ENCODE measurements around the gene MRAS.
A peak's percentile ranks its signal among the peaks of the same experiment; 100 is the strongest.
"Not testable (repeated sequence)": the region's sequence is repeated elsewhere in the genome, so short reads cannot be mapped to it uniquely, and the experiment has no call there.

Gene MRAS

DNA sequence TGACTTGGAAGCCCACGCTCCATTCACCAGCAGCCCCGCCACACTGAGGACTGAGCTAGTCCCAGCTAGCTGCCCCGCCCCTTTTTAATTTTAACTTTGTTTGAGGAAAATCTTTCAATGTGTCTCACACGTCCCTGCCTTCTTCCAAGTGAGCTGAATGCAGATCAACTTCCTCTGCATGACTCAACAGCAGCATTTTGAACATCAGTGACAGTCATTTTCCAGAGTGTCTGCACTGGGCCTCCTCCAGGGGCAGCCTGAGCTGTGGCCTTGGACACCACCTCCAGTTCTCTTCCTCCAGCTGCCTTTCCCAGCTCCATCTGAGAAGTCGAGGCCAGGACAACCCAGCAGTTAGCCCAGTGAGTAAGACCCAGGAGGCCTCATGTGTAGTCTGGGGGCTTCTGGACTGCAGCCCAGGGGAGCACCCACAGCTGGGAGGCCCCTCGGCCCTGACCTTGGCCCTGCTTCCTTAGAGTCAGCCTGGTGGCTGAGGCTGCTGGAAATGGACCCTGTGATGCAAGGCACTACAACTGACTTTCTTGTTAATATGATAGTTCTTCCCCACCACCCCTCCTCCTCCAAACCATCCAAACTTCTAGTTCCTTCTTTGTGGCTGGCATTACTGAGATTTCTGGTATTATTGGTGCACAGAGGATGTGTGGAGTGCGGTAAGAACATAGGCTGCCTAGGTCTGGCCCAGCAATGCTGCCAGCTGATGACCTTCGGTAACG lies 64.6 kb downstream of the MRAS start:
- no peak for DNase-seq (ENCODE audit: low read depth in 4 of 4, low spot score in 1 of 4)

DNA sequence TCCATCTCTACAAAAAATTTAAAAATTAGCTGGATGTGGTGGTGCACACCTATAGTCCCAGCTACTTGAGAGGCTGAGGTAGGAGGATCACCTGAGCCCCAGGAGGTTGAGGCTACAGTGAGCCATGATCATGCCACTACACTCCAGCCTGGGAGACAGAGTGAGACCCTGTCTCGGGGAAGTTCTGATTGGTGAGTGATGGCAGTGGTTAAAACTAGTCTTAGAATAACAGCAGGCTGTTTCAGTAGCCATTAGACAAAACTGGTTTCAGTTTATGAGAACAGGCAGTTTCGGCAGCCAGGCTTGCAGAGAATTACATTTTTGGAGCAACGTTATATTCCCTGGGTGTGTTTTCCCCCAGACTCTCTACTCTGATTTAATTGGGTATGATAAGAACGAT lies 67.9 kb downstream of the MRAS start:
- DNase-seq (ENCODE audit: low read depth in 4 of 4, low spot score in 1 of 4), result not testable (repeated sequence)

DNA sequence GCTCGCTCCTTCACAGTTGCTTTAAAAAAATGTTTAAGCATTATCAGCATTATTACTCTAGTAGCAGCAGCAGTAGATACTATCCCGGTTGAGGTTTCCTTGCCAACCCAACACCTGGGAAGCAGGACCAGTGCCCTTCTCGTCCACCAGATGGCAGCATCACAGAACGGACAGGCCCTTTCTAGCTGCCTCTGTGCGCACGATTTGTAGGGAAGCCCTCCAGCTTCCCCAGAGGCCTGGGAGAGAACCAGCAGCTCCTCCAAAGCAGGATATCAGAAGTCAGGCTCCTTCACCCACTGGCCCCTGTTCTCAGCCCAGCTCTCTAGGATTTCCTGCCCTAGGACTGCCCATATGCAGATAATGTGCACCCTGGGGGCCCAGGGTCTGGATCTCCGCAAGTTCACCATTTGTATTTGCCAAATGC lies 69.2 kb downstream of the MRAS start:
- peak; percentile 38 to 54 (median 41) for DNase-seq (ENCODE audit: low read depth in 4 of 4, low spot score in 1 of 4)

DNA sequence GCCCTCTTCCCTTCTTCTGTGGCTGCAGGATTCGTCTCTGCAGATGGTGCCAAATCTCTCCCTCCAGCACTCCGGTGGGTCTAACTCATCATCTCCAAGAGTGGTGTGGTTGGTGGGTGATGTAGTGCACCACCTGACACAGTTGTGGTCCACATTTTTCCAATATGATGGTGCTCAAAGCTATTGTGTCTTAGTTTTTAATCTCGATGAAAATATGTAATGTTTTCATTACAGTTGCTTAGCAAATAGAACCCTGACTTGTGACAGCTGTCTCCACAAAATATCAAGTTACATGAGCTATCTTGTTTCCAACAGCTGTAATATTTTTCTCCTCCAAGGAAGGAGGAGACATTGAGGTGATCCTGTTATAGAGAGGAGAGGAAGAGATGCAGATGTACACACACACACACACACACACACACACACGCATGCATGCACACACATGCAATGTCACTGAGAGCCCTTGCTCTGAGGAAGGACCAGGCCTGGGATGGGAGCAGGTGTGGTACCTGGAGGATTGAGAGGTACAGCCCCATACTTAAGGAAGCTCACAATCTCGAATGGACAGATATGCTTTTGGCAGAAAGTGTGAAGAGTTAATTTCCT lies 70.3 kb downstream of the MRAS start:
- no peak for DNase-seq (ENCODE audit: low read depth in 4 of 4, low spot score in 1 of 4)

DNA sequence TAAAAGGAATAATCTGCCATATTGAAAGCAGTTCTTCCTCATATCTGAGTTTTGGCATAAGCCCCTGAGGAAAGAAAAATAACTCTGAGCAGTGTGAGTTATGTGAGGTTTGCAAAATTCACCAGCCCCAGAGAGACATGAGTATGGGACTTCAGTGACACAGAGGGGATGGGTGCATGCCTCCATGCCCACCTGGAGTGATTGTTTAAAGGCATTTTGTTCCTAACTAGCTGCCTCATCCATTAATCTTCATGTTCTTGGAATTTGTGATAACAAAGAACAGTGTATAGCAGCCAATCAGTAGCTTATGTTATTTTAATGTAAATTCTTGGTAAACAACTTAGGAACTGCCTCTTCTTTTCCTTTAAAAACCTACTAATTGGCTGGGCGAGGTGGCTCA lies 74.9 kb downstream of the MRAS start:
- no peak for DNase-seq (ENCODE audit: low read depth in 4 of 4, low spot score in 1 of 4)

DNA sequence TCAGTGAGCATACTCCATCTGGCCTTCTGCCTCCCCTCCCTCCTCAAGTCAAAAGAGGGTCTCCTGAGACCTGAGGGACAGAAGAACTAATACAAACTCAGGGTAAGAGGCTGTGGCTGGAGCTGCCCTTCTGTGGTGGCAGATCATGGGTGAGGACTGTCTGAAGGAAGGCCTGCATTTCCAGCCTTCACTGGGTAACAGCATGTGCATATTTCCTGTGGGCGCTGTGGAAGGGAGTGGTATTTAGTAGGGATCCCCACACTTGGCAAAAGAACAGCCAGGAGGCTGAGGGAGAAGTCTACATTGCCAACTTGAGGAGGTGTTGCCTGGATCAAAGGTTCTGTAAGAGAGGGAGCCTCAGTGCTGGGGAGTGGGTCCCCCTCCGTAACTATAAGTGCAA lies 75.9 kb downstream of the MRAS start:
- DNase-seq (ENCODE audit: low read depth in 4 of 4, low spot score in 1 of 4), result no peak

DNA sequence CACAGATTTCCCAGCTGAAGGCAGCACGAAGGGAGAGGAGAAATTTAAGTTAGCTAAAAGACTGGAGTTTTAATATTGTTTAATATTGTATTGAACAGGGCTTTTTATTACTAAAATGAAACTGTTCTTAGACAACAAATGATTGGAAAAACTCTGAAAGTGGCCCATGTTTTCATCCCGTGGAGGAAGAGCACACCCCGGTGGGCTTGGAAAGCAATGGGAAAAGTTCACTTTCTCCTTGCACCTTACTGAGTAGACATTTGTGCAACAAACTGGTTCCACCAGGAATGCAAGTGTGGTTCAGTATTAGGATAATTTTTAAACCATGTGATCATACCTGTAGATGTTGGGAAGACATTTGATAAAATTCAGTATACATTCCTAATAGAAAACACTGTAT lies 77.8 kb downstream of the MRAS start:
- no peak for DNase-seq (ENCODE audit: low read depth in 4 of 4, low spot score in 1 of 4)

DNA sequence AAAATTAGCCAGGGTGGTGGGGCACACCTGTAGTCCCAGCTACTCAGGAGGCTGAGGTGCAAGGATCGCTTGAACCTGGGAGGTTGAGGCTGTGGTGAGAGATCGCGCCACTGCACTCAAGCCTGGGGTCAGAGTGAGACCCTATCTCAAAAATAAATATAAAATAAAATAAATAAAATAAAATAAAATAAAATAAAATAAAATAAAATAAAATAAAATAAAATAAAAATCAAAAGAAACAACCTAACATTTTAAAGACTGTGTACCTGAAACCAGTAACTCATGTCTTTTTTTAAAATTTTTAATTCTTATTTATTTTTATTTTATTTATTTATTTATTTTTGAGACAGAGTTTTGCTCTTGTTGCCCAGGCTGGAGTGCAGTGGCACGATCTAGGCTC lies 78.4 kb downstream of the MRAS start:
- not testable (repeated sequence) for DNase-seq (ENCODE audit: low read depth in 4 of 4, low spot score in 1 of 4)

DNA sequence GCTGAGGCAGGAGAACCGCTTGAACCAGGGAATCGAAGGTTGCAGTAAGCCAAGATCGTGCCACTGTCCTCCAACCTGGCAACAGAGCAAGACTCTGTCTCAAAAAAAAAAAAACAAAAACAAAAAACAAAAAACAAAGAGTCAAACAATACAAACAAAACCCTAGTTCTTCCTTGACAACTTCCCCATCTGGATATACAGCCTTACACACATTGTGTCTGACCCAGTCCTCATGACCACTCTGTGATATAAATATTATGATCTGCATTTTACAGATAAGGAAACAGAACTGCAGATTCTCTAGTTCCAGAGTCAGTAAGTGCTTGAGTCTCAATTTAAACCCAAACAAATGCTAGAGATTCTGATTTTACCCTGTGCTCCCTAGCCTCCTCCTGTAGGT lies 81.3 kb downstream of the MRAS start:
- no peak for DNase-seq (ENCODE audit: low read depth in 4 of 4, low spot score in 1 of 4)

DNA sequence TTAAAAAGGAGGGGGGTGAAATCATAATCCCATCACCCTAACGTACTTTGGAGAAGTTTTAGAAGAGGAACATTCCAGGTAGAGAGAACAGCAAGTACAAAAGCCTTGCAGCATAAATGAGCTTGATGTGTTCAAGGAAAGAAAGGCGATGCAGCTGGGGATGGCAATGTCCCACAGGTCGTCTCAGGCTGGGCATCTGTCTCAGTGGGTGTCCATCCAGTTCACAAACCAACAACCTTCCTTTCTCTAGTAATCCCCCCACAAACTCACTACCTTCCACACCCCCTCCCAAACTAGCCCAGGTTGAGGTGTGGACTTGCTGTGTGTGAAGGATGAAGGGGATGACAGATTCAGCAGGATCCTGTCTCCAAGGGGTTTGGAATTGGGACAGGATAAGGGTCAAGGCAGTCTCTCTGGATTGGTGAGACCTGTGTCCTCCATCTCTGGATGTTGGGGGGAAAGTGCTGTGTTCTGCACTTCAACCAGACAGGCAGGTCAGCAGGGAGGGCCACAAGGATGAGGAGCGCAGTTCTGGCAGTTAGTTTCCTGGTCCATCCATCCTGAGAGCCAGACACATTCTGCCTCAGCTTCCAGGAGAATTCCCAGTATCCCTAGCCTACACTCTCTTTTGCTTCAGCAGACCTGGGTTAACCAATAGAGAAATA lies 84.3 kb downstream of the MRAS start:
- no peak for DNase-seq (ENCODE audit: low read depth in 4 of 4, low spot score in 1 of 4)

DNA sequence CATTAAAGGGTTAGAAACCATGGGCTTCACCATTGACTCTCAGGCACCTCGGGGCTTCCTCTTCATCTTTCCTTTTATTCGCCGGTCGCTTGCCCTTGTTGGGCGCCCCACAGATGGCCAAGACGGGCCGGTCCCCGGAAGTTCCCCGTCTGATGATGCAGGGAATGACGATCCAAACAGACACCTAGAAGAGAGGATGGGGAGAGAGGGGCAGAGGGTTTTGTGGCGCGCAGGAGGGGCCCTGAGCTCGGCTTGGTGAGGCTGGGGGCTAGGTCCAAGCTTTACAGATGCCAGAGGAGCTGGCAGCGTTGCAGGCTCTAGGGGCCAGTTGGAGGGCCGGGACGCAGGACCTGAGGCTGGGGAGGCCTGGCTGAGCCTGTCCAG lies 85.5 kb downstream of the MRAS start:
- no peak for DNase-seq (ENCODE audit: low read depth in 4 of 4, low spot score in 1 of 4)

DNA sequence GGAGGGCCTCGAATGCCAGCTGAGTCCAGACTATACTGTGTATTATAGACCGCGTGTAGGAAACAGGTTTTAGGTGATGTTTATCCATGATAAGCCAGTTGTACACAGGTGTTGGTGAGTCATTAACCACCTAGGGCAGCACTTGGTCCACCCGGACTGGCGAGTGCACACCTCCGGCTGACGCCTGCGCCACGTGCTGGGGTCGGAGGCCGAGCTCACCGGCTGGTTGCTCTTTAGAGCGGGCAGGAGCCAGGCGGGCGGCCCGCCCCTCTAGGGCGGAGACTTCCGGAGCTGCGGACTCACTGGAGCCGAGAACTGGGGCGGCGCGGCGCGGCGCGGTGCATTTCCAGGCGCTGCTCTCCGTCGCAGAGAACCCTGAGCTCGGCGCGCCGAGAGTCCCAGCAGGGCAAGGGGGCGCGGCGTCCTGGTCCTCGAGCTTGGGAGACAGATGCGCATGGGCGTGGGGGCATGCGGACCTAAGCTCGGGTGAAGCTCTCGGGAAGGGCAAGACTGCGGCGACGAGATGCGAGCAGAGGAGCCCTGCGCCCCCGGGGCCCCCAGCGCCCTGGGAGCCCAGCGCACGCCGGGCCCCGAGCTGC lies 86.0 kb downstream of the MRAS start, which contains the start of gene ESYT3:
Gene ESYT3 (plus strand): TSS at position 341 of the 599 bp plus-strand sequence. CDS start 183 bp downstream, at position 524.
- DNase-seq (ENCODE audit: low read depth in 4 of 4, low spot score in 1 of 4), result peak in 3 of 4 experiments; percentile 7 to 63 (median 36)

DNA sequence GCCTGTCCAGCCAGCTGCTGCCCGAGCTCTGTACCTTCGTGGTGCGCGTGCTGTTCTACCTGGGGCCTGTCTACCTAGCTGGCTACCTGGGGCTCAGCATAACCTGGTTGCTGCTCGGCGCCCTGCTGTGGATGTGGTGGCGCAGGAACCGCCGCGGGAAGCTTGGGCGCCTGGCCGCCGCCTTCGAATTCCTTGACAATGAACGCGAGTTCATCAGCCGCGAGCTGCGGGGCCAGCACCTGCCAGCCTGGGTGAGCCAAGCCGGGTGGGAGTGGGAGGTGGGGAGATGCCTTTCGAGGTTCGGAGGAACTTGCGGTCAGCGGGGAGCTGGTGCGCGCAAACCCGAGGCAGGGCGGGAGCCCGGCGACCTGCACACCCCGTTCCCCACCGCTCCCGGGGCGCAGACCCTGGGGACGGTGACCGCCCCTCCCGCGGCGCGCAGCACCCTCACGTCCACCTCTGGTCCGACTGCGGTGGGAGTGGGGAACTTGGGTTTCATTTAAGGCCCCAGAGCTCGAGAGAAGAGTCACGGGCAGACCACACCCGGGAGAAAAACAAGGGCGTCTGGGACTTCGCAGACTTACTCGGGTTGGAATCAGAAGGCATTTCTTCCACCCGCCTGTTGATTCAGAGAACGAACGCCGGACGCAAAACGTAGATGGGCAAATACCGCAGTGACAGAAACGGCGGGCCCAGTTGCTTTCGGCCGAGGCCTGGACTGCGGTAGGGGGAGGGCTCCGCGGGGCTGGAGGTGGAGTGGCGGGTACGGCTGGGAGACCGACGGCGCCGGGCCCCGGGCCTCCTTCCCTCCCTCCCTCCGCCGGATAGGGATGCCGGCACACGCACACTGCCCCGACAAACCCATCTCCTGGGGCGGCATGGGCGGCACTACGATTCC lies 86.7 kb downstream of the MRAS start:
- no peak for DNase-seq (ENCODE audit: low read depth in 4 of 4, low spot score in 1 of 4)

DNA sequence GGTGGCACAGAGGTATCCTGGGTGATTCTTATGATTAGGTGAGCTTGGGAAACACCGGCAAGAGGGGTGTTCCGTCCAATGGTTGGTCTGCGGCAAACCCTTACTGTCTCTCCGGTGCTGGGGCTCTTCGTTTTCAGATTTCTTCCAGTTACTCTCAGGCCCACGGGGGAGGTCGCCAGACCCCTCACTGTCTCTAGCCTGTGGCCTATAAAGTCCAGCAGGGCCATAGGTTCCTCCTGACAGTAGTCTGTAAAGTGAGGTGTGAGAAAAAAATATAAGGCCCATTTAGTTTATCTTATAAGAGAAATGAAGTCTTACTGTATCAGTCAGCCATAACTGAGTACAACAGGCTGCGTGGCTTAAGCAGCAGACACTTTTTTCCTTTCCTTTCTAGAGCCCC lies 87.5 kb downstream of the MRAS start:
- no peak for DNase-seq (ENCODE audit: low read depth in 4 of 4, low spot score in 1 of 4)

DNA sequence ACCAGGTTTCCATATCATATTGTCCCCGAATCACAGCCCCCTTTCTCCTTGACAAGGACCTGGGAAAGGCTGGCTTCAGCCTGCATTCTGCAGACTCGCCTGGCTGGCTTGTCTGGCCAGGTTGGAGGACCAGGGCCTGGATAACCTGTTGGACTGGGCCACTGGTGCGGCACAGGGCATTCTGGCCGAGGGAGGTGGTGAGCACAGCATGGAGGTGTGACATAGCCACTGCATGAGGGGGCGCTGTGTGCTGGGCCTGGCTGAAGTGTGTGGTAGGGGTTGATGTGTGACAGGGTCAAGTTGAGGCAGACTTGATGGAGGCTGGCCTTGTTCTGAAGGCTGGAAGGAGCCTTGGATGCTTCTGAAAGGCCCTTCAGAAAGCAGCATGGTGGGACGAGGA lies 88.9 kb downstream of the MRAS start:
- DNase-seq (ENCODE audit: low read depth in 4 of 4, low spot score in 1 of 4), result no peak

DNA sequence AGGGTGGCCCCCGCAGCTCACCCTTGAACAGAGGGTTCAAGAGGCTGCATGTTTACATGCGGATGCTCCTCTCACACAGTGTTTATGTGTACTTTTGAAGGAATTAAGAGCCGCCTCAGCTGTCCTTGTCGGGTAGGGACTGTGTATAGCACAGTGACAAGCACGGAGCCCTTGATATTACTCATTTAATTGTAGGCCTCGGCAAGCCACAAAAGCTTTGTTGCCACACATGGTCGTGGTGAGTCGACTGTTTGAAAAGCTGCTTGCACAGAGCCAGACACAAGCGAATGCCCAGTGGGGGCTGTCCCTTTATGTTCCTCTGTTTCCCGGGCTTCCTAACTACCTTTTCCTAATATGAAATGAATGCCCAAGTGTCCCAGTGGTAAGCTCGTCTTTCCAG lies 90.5 kb downstream of the MRAS start:
- DNase-seq (ENCODE audit: low read depth in 4 of 4, low spot score in 1 of 4), result no peak

DNA sequence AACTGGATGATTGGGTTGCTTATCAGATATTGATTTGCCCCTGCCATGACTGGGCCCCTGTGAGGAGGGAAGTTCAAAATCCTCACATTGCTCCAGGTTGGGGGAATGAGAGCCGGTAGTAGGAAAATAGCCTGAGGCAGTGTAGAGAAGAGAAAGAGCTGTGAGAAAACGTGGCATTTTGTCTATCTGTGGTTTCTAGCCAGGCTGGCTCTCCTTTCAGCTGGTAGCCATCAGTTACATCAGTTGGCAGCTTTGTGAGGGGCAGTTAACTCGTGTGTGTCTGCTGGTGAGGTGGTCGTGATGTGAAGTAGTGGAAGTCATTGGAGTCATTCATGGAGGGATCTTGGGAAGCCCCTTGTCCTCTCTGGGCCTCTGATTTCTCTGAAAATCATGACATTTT lies 91.3 kb downstream of the MRAS start:
- no peak for DNase-seq (ENCODE audit: low read depth in 4 of 4, low spot score in 1 of 4)

DNA sequence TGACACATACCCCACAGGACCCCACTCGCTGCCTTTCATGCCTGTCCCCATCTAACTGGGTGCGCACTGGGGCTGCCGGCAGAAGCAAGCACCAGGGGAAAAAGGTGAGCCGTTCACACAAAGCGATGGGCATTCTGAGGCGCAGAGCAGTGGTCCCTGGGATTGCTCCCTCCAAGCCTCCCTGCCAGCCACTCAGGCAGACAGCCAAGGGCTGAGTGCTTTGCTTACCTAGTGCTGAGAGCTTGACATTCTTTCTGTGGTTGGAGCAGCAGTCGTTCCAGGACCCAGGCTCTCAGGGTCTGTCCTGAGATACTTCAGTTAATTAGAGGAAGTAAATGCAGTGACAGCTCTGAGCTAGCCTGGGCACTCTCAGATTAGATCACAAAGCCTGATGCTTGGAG lies 91.7 kb downstream of the MRAS start:
- DNase-seq (ENCODE audit: low read depth in 4 of 4, low spot score in 1 of 4), result no peak

DNA sequence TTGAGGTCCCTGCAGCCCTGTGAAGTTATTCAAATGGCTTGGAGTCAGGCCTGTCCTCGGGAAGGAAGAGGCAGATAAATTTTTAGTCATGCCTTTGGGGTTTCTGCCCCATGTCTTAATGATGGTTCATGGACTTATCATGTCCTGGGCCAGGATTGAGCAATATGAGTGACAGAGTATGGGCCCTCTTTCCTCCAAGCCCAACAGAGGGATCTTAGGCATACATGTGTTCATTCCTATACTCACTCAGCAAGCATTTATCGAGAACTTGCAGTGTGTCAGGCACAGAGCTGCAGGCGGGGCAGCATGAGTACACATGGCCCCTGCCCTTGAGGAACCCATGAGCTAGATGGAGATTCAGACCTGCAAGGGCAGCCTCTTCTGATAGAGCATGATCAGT lies 92.2 kb downstream of the MRAS start:
- DNase-seq (ENCODE audit: low read depth in 4 of 4, low spot score in 1 of 4), result no peak

DNA sequence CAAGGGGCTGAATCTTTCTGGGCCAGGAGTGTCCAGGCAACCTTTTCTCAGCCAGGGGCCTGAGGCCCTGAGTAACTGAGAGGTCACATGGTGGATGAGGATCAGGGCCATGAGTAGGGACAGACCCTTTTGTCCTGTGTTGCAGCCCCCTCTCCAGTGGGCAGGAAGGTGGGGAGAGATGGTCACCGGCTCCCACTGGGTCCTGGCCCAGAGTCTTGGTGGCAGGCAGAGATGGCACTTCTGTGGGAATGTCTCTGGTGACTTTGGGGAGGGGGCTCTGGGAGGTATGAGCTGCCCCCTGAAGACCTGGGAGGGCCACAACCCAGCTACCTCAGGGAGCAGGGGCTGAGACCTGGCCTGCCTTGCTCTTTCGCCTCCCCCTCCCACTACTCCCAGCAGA lies 92.9 kb downstream of the MRAS start:
- no peak for DNase-seq (ENCODE audit: low read depth in 4 of 4, low spot score in 1 of 4)

DNA sequence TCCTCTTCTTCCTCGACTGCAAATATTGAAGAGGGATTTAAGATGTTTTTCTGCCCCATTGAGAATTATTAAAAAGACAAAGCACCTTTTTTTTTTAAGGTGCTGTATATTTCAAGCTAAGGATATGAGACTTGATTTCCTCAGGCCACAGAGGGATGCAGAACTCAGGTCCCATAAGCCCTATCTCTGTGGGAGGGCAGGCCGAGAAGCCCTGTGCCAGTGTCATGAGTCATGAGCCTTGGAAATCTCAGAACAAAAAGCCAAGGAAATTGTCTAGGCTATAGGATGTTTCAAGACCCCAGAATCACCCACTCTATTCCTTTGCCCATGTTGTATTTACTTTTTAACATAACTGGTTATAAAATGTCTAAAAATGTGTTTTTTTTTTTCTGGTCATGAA lies 93.4 kb downstream of the MRAS start:
- no peak for DNase-seq (ENCODE audit: low read depth in 4 of 4, low spot score in 1 of 4)
